Neural cell (in vitro differentiated cells): Measurements from ENCODE around the gene PRSS38. TPM values are rescaled to one million over a fixed set of nuclear protein-coding genes. Genes with fewer than 3 reads are reported as not detected.

ENCODE experiments used
- H2AFZ ChIP-seq: fragments of 200-600, 300-800 bp; sonication (generic), shearing (Covaris generic); 2 replicates; pipeline ENCODE4 v1.6.0; 2014; ENCODE audit warnings: low read depth, mild to moderate bottlenecking, antibody characterized with exemption, low read length, moderate library complexity
- H3F3A ChIP-seq: fragments of 200-600 bp; shearing (Covaris generic); 2 replicates; pipeline ENCODE4 v1.6.1; 2016; ENCODE audit warnings: mild to moderate bottlenecking, moderate library complexity, mixed read lengths, antibody characterized with exemption, low read length; ENCODE audit not compliant: insufficient read depth, poor library complexity, severe bottlenecking
- H3K27ac ChIP-seq: fragments of 200-600, 300-800 bp; sonication (generic), shearing (Covaris generic); 2 replicates; pipeline ENCODE4 v1.5.1; 2014; ENCODE audit warnings: mild to moderate bottlenecking, low read length, moderate library complexity
- H3K27me3 ChIP-seq: fragments of 300-800, 200-600 bp; sonication (generic), shearing (Covaris generic); 2 replicates; pipeline ENCODE4 v1.6.0; 2014; ENCODE audit warnings: mild to moderate bottlenecking, low read depth, low read length, moderate library complexity; ENCODE audit not compliant: insufficient read depth
- H3K36me3 ChIP-seq: fragments of 300-800, 200-600 bp; sonication (generic), shearing (Covaris generic); 2 replicates; pipeline ENCODE4 v1.5.1; 2014; ENCODE audit warnings: mild to moderate bottlenecking, antibody characterized with exemption, low read length, moderate library complexity; ENCODE audit not compliant: insufficient read depth
- H3K4me2 ChIP-seq: fragments of 300-800, 200-600 bp; sonication (generic), shearing (Covaris generic); 2 replicates; pipeline ENCODE4 v1.6.0; 2014; ENCODE audit warnings: mild to moderate bottlenecking, low read length
- H3K4me3 ChIP-seq: fragments of 300-800, 200-600 bp; sonication (generic), shearing (Covaris generic); 2 replicates; pipeline ENCODE4 v1.5.1; 2014; ENCODE audit warnings: mild to moderate bottlenecking, low read length, moderate library complexity
- H3K79me2 ChIP-seq: fragments of 200-600 bp; shearing (Covaris generic); replicated peaks from 2 replicates; pipeline ENCODE4 v1.6.0; 2014; ENCODE audit warnings: mild to moderate bottlenecking, low read length, moderate library complexity; ENCODE audit not compliant: insufficient read depth
- H3K9ac ChIP-seq: fragments of 300-800, 200-600 bp; sonication (generic), shearing (Covaris generic); 2 replicates; pipeline ENCODE4 v1.6.1; 2016; ENCODE audit warnings: mild to moderate bottlenecking, low read length, mixed read lengths
- H3K9me2 ChIP-seq: fragments of 200-600 bp; shearing (Covaris generic); 2 replicates; pipeline ENCODE4 v1.6.1; 2016; ENCODE audit warnings: mild to moderate bottlenecking, low read length, mixed read lengths; ENCODE audit not compliant: insufficient read depth
- H3K9me3 ChIP-seq: fragments of 200-600, 300-800 bp; sonication (generic), shearing (Covaris generic); 2 replicates; pipeline ENCODE4 v1.6.1; 2016; ENCODE audit warnings: mild to moderate bottlenecking, mixed run types, low read length, moderate library complexity, mixed read lengths
- H4K20me1 ChIP-seq: fragments of 200-600 bp; shearing (Covaris generic); 2 replicates; pipeline ENCODE4 v1.6.1; 2016; ENCODE audit warnings: mild to moderate bottlenecking, mixed run types; ENCODE audit not compliant: insufficient read depth
- EP300 ChIP-seq: fragments of 450-650 bp; conservative IDR thresholded peaks from 2 replicates; pipeline ENCODE4 v1.6.1; 2014; ENCODE audit warnings: antibody characterized with exemption, mild to moderate bottlenecking, moderate library complexity; ENCODE audit not compliant: poor library complexity, severe bottlenecking
- EZH2 ChIP-seq: fragments of 200-600, 300-800 bp; shearing (Covaris generic), sonication (generic); IDR thresholded peaks from 2 replicates; pipeline ENCODE4 v1.6.1; 2014; ENCODE audit warnings: antibody characterized with exemption, low read length, borderline replicate concordance, mild to moderate bottlenecking; ENCODE audit not compliant: insufficient read depth, poor library complexity, severe bottlenecking
- MXI1 ChIP-seq: fragments of 450-650 bp; conservative IDR thresholded peaks from 2 replicates; pipeline ENCODE4 v1.6.1; 2014; ENCODE audit warnings: antibody characterized with exemption, mild to moderate bottlenecking; ENCODE audit not compliant: poor library complexity, severe bottlenecking
- POLR2AphosphoS5 ChIP-seq: IDR thresholded peaks from 2 replicates; pipeline ENCODE4 v1.6.1; 2012
- RAD21 ChIP-seq: fragments of 450-650 bp; conservative IDR thresholded peaks from 2 replicates; pipeline ENCODE4 v1.6.1; 2014; ENCODE audit warnings: antibody characterized with exemption, mild to moderate bottlenecking, moderate library complexity
- SMC3 ChIP-seq: fragments of 450-650 bp; conservative IDR thresholded peaks from 2 replicates; pipeline ENCODE4 v1.6.1; 2014; ENCODE audit warnings: antibody characterized with exemption, mild to moderate bottlenecking, moderate library complexity; ENCODE audit not compliant: poor library complexity
- TAF1 ChIP-seq: IDR thresholded peaks from 2 replicates; pipeline ENCODE4 v1.6.1; 2012; ENCODE audit warnings: low read depth
- polyA plus RNA-seq: library from polyadenylated mRNA; depleted of rRNA; stranded (reverse); fragments of >200 nt; gene quantifications from 2 replicates; pipeline ENCODE4 v1.2.3, GENCODE V29; 2014
- TF ChIP-seq, protein P1 (sequence below): IDR thresholded peaks from 2 replicates; pipeline ENCODE4 v1.6.1; 2012; ENCODE audit warnings: borderline replicate concordance
- TF ChIP-seq, protein P2 (sequence below): fragments of 450-650 bp; IDR thresholded peaks from 2 replicates; pipeline ENCODE4 v1.5.1; 2014; ENCODE audit warnings: antibody characterized with exemption, mild to moderate bottlenecking, moderate library complexity; ENCODE audit not compliant: poor library complexity, severe bottlenecking

Gene PRSS38
- polyA plus RNA-seq, 1 donor from 2014 or later = not detected

DNA sequence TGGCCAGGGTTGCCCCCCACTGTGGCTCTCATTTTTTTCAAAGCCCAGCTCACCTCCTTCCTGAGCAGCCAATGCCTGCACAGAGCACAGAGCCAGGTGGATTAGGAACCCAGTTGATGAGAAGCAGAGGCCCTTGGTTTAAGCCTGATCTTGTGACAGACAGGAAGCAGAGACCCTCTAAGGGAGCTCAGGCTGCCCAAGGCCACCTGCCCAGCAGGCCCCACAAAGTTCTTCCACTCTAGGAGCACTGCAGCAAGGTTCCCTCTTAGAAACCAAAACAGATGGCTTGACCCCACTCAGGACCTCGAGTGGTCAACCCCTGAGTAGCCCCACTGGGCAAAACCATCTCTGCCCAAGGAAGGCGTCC lies 25.5 kb upstream of the PRSS38 start:
- no peaks in the 10 kb centered on the region for H3K36me3 ChIP-seq
- TF ChIP-seq SMC3 = no peak
- TF ChIP-seq POLR2AphosphoS5 = no peak
- H2AFZ ChIP-seq = no peak overlapping the region
- no peak overlapping the region for H3K4me3 ChIP-seq
- no peaks in the 10 kb centered on the region for H3F3A ChIP-seq
- no peaks in the 10 kb centered on the region for H3K79me2 ChIP-seq
- no peaks in the 10 kb centered on the region for H3K9me3 ChIP-seq
- no peaks in the 10 kb centered on the region for H4K20me1 ChIP-seq
- peaks cover 17% of the 10 kb centered on the region for H3K27me3 ChIP-seq
- no peak overlapping the region for H3K27ac ChIP-seq
- H3K4me2 ChIP-seq = no peak overlapping the region
- H3K9ac ChIP-seq = no peak overlapping the region
- no peaks in the 10 kb centered on the region for H3K9me2 ChIP-seq

DNA sequence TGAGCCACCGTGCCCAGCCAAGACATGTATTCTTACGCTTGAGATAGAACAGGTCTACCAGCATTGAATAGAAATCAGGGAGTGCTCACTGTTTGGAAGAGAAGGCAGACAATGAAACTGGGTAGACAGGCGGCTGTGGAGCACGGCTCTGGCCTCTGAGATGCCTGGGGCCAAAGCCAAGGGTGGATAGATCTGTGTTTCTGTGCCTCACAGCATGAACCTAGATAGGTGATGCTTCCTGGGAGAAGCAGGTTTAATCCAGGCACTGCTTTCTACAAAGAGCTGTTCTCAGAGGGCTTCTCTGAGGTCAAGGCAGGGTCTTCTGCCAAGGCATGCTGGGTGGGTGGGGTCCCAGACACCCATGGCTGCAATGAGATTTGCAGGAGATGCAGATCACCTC lies 24.6 kb upstream of the PRSS38 start:
- TF ChIP-seq TAF1 = no peak
- no peak for TF ChIP-seq EZH2
- TF ChIP-seq, protein P1, sequence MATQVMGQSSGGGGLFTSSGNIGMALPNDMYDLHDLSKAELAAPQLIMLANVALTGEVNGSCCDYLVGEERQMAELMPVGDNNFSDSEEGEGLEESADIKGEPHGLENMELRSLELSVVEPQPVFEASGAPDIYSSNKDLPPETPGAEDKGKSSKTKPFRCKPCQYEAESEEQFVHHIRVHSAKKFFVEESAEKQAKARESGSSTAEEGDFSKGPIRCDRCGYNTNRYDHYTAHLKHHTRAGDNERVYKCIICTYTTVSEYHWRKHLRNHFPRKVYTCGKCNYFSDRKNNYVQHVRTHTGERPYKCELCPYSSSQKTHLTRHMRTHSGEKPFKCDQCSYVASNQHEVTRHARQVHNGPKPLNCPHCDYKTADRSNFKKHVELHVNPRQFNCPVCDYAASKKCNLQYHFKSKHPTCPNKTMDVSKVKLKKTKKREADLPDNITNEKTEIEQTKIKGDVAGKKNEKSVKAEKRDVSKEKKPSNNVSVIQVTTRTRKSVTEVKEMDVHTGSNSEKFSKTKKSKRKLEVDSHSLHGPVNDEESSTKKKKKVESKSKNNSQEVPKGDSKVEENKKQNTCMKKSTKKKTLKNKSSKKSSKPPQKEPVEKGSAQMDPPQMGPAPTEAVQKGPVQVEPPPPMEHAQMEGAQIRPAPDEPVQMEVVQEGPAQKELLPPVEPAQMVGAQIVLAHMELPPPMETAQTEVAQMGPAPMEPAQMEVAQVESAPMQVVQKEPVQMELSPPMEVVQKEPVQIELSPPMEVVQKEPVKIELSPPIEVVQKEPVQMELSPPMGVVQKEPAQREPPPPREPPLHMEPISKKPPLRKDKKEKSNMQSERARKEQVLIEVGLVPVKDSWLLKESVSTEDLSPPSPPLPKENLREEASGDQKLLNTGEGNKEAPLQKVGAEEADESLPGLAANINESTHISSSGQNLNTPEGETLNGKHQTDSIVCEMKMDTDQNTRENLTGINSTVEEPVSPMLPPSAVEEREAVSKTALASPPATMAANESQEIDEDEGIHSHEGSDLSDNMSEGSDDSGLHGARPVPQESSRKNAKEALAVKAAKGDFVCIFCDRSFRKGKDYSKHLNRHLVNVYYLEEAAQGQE = no peak
- TF ChIP-seq RAD21 = no peak
- TF ChIP-seq SMC3 = no peak
- TF ChIP-seq POLR2AphosphoS5 = no peak
- no peak for TF ChIP-seq EP300
- TF ChIP-seq, protein P2, sequence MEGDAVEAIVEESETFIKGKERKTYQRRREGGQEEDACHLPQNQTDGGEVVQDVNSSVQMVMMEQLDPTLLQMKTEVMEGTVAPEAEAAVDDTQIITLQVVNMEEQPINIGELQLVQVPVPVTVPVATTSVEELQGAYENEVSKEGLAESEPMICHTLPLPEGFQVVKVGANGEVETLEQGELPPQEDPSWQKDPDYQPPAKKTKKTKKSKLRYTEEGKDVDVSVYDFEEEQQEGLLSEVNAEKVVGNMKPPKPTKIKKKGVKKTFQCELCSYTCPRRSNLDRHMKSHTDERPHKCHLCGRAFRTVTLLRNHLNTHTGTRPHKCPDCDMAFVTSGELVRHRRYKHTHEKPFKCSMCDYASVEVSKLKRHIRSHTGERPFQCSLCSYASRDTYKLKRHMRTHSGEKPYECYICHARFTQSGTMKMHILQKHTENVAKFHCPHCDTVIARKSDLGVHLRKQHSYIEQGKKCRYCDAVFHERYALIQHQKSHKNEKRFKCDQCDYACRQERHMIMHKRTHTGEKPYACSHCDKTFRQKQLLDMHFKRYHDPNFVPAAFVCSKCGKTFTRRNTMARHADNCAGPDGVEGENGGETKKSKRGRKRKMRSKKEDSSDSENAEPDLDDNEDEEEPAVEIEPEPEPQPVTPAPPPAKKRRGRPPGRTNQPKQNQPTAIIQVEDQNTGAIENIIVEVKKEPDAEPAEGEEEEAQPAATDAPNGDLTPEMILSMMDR = no peak
- TF ChIP-seq MXI1 = no peak
- no peaks in the 10 kb centered on the region for H3K9me2 ChIP-seq
- H3K79me2 ChIP-seq = no peaks in the 10 kb centered on the region
- H2AFZ ChIP-seq = no peak overlapping the region
- H3K4me3 ChIP-seq = no peak overlapping the region
- H4K20me1 ChIP-seq = no peaks in the 10 kb centered on the region
- H3K9ac ChIP-seq = no peak overlapping the region
- H3K36me3 ChIP-seq = no peaks in the 10 kb centered on the region
- H3K27ac ChIP-seq = no peak overlapping the region
- peaks cover 17% of the 10 kb centered on the region for H3K27me3 ChIP-seq
- no peak overlapping the region for H3K4me2 ChIP-seq
- H3F3A ChIP-seq = no peaks in the 10 kb centered on the region
- no peaks in the 10 kb centered on the region for H3K9me3 ChIP-seq
